HL-60/S4 treated with phorbol 12-myristate 13-acetate at 8.2 ng/mL for 4 days and 3 days (cell line): ENCODE measurements around the gene INSYN1.

Experiments
- in situ Hi-C: fragments of 300-500 bp; cut with MboI; formaldehyde crosslinking; loops from 2 replicates; pipeline ENCODE4 v1.15.0; 2022; ENCODE audit warnings: low sequenced_read_pairs

The INSYN1 gene

GRCh38 chr15:73695773-73696640 lies 57.1 kb downstream of the INSYN1 start:
- in situ Hi-C loops, result no loop called here

DNA sequence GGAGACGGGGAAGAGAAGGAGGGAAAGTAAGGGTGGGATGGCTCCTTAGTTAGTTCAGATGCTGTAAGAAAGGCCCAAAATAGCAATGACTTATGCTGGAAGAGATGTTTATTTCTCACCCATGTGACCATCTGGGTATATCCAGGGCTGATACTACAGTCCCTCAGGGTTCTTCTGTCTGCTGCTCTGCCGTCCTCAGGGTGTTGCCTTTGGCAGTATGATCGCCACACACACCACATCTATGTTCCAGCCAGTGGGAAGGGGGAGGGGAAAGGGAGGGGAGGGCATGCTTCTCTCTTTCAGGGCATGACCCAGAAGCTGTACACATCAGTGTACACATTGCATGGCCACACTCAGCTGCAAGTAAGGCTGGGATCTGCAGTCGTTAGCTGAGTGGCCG lies 58.7 kb downstream of the INSYN1 start:
- in situ Hi-C loops, result no loop called here

DNA sequence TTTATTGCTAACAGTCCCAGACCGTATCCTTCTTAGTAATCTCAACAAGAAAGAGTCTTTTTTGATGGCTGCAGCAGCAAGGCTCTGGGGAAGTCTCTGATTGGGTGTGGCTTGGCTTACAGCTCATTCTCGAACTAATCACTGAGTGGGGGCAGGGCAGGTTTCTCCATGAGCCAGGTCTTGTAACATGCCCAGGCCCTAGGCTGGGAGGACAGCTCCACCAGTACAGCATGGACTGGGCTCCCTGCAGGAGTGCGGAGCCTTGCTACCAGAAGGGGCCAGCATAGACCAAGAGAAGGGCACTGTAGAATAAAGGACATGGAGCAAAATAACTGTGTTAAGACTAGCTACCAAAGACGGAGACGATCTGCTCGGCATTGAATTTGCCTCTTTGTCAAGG lies 61.8 kb downstream of the INSYN1 start:
- in situ Hi-C loops, result no loop called here

- in situ Hi-C loops, result no loop called here
Observed at GRCh38 chr15:73688455-73688854, 64.7 kb downstream of the INSYN1 start.

GRCh38 chr15:73687351-73687750 lies 65.8 kb downstream of the INSYN1 start:
- in situ Hi-C loops, result no loop called here

GRCh38 chr15:73686781-73687256 lies 66.3 kb downstream of the INSYN1 start:
- in situ Hi-C loops, result no loop called here

DNA sequence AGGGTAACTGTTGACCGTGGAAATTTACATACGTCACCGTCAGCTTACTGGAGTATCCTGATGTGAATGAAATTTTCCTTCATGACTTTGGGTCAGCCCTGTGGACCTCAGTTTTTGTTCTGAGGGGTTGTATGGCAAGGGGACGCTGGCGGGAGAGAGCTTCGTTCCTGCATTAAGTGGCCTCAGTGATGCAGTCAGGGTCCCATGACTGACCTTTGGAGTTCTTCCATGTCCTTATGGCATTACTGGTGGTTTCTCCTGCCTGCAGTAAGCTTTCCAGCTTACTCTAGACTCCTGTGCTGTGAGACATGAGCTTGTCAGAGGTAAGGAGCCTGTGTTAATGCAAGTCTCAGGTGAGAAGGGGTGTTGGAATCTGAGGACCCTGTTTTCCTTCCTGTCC lies 67.2 kb downstream of the INSYN1 start:
- in situ Hi-C loops, result no loop called here
